ENCODE data around the gene SULT2A1. TPM values are rescaled to one million over a fixed set of nuclear protein-coding genes. Genes with fewer than 3 reads are reported as not detected.

The SULT2A1 gene
- total RNA-seq, 1 experiment from 2014 or later: 0.27 TPM

- CTCF ChIA-PET: no interaction called here
- intact Hi-C loops (cut with micrococcal nuclease): no loop called here
Observed at GRCh38 chr19:47839411-47839810, 46.7 kb downstream of the SULT2A1 start.

More at GRCh38 chr19:47839411-47839810, 46.7 kb downstream of the SULT2A1 start:
- TF ChIP-seq MAX (IDR thresholded peaks at IDR 0.05) (no peak), ZBTB33 (IDR thresholded peaks at IDR 0.05; ENCODE audit: extremely low read depth, insufficient replicate concordance, low read length) (no peak), EZH2 (IDR thresholded peaks at IDR 0.05) (no peak), SRF (IDR thresholded peaks at IDR 0.05; ENCODE audit: low read depth) (no peak), POLR2AphosphoS5 (IDR thresholded peaks at IDR 0.05; ENCODE audit: low read depth, low read length) (no peak), RAD21 (IDR thresholded peaks at IDR 0.05; ENCODE audit: low read depth) (no peak), ATF3 (IDR thresholded peaks at IDR 0.05) (no peak), ELF1 (IDR thresholded peaks at IDR 0.05; ENCODE audit: borderline replicate concordance, low read depth) (no peak), YY1 (IDR thresholded peaks at IDR 0.05; ENCODE audit: extremely low read depth, insufficient replicate concordance, low read depth, low read length) (no peak), TCF7L2 (IDR thresholded peaks at IDR 0.05; ENCODE audit: borderline replicate concordance, extremely low read depth, insufficient read depth, insufficient read length) (no peak), FOSL1 (IDR thresholded peaks at IDR 0.05; ENCODE audit: low read depth) (no peak), REST (IDR thresholded peaks at IDR 0.05; ENCODE audit: low read depth) (no peak)
- Histone ChIP-seq H3K9me2 (ENCODE audit: insufficient read depth) (no peaks in the 10 kb centered on the region), H3K9me3 (ENCODE audit: control insufficient read depth in 1 of 2, insufficient read depth in 1 of 2, low read depth in 1 of 2, low read length in 2 of 2) (no peaks in the 10 kb centered on the region), H3K27ac (ENCODE audit: low read depth, low read length) (no peak overlapping the region), H3K4me1 (ENCODE audit: control insufficient read depth in 1 of 2, insufficient read depth in 2 of 2, low read length in 2 of 2) (no peaks in the 10 kb centered on the region), H3K79me2 (ENCODE audit: insufficient read depth, low read length) (no peaks in the 10 kb centered on the region), H3K9ac (ENCODE audit: low read length) (no peak overlapping the region), H4K20me1 (ENCODE audit: insufficient read depth) (no peaks in the 10 kb centered on the region), H3K4me3 (replicated peaks in 1 of 2; ENCODE audit: low read depth in 1 of 2, low read length in 2 of 2) (no peak overlapping the region), H2AFZ (ENCODE audit: low read depth, low read length, poor library complexity, severe bottlenecking) (no peak overlapping the region), H3K27me3 (ENCODE audit: insufficient read depth, low read length) (no peaks in the 10 kb centered on the region), H3K4me2 (ENCODE audit: low read length) (no peak overlapping the region), H3K36me3 (ENCODE audit: control insufficient read depth in 1 of 2, insufficient read depth in 2 of 2, low read length in 2 of 2) (no peaks in the 10 kb centered on the region)
- POLR2A ChIA-PET: no interaction called here
- DNase-seq (ENCODE audit: low read depth, low spot score) (no peak), ATAC-seq (no peak)
- RAD21 ChIA-PET (ENCODE audit: low non-redundant PET in 1 of 2, low total read pairs in 2 of 2, uncharacterized antibody in 2 of 2, unreplicated experiment in 2 of 2): no interaction called here
- no TSS peak for BruUV-seq (replicated peaks)
